GM21423 (cell line): ENCODE measurements around the gene IFITM1.

Experiments
- ATAC-seq: cut with Tn5 transposase; IDR thresholded peaks from one replicate; pipeline ENCODE4 v1.9.1; 2021; ENCODE audit warnings: mild to moderate bottlenecking, moderate library complexity; ENCODE audit not compliant: unreplicated experiment

The IFITM1 gene

GRCh38 chr11:293852-294661 lies 19.8 kb upstream of the IFITM1 start:
- no peak for ATAC-seq

DNA sequence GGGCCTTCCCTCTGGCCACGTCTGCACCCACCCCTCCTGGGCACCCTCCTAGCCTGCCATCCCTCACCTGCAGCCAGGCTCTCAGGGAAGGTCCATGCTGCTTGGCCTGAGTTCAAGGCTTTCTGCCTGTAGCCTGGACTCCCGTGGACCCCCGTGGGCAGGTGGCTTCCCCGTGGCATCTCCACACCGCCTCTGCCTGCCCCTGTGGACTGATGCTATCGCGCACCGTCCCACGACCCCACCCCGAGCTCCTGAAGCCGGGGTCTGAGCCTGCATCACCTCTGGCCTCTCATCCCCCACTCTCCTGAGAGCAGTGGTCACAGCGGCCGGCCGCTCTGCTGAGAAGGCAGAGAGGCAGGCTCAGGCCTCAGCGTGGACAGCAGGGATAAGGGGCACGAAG lies 19.1 kb upstream of the IFITM1 start:
- ATAC-seq, result no peak

GRCh38 chr11:295351-296170 lies 18.3 kb upstream of the IFITM1 start:
- ATAC-seq, result no peak

DNA sequence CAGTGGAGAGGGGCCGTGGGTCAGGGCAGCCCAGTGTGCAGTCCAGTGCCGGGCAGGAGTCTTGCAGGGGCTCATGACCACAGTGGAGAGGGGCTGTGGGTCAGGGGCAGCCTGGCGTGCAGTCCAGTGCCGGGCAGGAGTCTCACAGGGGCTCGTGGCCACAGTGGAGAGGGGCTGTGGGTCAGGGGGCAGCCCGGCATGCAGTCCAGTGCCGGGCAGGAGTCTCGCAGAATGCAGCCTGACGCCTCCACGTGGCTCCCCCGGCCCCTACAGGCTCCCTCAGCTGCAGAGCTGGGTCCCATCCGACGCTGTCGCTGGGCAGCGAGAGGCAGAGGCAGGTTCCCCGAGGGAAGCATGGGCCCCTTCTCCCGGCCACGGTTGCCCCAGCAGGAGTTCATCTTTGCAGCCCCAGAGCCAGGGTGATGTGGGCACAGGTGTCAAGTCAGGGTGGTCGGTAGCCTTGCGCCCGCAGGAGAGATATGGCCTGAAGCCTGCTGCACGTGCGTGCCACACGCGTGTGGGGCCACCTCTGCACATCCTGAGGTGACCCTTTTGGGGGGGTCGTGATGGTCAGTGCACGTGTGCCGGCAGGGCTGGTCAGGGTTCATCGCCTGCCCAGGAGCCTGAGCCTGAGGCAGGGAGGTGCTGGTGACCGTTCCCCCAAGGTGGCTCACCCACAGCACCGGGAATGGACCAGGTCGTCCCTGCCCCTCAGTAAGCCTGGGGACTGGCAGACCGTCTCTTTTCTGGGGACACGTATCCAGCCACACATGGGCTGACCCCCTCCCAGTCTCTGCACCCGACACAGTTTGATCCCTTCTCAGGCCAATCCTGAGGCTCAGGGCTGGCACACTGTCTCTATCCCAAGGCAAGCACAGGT lies 17.4 kb upstream of the IFITM1 start:
- no peak for ATAC-seq

GRCh38 chr11:297051-297585 lies 16.7 kb upstream of the IFITM1 start:
- ATAC-seq, result no peak

GRCh38 chr11:297586-298405 lies 16.0 kb upstream of the IFITM1 start:
- ATAC-seq, result no peak

GRCh38 chr11:298406-299065 lies 15.3 kb upstream of the IFITM1 start:
- ATAC-seq, result no peak

- no peak for ATAC-seq
Observed at GRCh38 chr11:299081-299891, 14.6 kb upstream of the IFITM1 start, which contains the start of gene IFITM5. TSS of gene IFITM5 (minus strand) at chr11:299526. CDS start at chr11:299490, 36 bp downstream.

DNA sequence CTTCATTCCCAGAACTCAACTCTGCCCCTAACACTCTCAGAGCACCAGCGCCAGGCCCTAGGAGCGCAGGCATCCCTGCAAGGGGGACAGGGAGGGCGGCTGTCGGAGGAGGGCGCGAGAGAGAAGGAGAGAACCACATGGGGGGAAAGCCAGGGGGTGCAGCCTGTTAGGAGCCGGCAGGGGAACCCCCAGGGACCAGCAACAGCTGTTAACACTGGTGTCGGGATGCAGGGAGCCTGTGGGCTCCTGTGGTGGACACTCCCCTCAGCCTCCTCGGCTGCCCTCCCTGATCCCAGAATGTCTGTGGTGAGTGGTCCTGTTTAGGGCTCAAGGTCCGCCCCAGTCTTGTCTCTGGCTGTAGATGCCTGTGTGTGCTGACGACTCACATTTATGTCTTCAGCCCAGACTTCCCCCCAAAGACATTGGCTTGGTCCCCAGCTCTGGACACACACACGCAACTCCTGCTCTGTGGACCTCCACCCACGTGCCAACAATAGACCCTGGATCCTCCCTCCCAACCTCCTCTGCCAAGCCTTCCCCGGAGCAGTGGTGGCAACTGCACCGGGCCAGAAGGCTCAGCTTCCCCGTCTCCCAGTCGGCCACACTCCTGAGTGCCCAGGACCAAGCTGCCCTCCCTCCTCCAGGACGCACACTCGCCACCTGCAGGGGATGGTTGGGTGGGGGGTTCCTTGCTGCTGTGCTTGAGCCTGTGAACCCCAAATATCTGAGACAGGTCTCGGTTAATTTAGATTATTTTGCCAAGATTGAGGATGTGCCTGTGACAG lies 13.7 kb upstream of the IFITM1 start:
- ATAC-seq, result no peak

GRCh38 chr11:303363-303762 lies 10.5 kb upstream of the IFITM1 start:
- ATAC-seq, result no peak

GRCh38 chr11:304061-304506 lies 9.8 kb upstream of the IFITM1 start:
- no peak for ATAC-seq

- ATAC-seq, result no peak
Observed at GRCh38 chr11:304915-305843, 8.7 kb upstream of the IFITM1 start.

- no peak for ATAC-seq
Observed at GRCh38 chr11:305844-306211, 8.0 kb upstream of the IFITM1 start.

GRCh38 chr11:306645-307371 lies 7.0 kb upstream of the IFITM1 start:
- no peak for ATAC-seq

DNA sequence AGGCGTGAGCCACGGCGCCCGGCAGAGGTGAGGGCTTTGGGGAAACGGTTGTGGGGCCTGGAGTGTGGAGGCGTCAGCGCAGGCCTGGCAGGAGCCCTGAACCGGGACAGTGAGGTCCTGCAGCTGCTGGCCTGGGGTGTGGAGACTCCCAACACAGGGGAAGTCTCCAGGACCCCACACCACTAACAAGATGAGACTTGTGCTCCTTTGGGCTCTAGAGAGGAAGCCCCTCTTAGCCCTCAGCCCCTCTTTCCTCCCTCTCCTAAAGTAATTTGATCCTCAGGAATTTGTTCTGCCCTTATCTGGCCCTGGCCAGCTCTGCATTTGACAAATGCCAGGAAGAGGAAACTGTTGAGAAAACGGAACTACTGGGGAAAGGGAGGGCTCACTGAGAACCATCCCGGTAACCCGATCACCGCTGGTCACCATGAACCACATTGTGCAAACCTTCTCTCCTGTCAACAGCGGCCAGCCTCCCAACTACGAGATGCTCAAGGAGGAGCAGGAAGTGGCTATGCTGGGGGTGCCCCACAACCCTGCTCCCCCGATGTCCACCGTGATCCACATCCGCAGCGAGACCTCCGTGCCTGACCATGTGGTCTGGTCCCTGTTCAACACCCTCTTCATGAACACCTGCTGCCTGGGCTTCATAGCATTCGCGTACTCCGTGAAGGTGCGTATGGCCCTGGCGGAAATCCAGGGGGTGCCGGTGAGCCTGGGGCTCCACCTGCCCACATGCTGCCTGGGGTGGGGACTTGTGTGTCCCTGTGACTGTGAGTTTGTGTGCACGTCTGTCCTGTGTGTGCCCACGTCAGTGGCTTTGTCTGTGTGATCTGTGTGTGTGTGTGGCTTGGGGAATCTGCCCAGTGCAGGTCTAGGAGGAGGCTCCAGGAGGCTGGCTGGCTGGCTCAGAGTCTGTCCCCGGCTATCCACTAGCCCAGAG lies 5.8 kb upstream of the IFITM1 start, which contains the start of gene IFITM2:
Gene IFITM2, plus strand, starts transcription at position 51 of the 943 bp plus-strand sequence. Its CDS starts 377 bp downstream, at position 428.
- ATAC-seq, result peak; percentile 25
